GM18867 (cell line): ENCODE data around the gene TMEM63A.
"Not testable (repeated sequence)": the region's sequence is repeated elsewhere in the genome, so short reads cannot be mapped to it uniquely, and the experiment has no call there.

Experiments
- ATAC-seq: cut with Tn5 transposase; IDR thresholded peaks from one replicate; pipeline ENCODE4 v1.9.1; 2021; ENCODE audit warnings: mild to moderate bottlenecking, moderate library complexity; ENCODE audit not compliant: unreplicated experiment

The TMEM63A gene

DNA sequence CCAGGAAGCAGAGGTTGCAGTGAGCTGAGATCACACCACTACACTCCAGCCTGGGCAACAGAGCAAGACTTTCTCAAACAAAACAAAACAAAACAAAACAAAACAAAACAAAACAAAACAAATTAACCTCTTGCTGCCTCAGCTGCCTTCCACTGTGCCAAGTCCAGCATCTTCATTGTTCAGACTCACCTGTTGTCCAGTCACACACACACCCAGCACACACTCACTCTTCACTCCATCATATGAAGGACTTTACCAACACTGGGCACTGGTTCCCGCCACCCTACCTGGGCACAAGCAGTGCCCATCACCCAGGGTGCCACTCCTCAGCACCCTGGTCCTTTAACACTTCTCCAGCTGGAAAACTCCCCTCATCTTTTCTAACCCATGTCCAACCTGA lies 27.3 kb upstream of the TMEM63A start:
- no peak for ATAC-seq

DNA sequence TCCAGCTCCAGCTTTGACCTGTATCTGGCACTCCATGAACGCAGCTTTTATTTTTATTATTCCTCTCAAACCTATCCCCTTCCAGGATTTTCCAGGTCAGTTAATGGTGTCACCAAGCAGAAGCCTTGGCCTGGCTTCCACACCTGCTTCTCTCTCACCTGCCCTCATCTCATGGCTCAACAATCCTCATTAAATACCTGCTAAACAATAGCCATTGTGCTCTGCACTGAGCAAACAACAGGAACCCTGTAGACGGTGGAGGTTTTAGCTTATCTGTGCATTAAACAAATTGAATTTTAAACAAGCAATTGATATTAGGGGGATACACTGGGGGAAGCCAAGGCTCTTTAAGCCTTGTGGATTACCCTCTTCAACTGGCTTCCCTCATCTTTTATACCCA lies 26.6 kb upstream of the TMEM63A start:
- ATAC-seq, result no peak

DNA sequence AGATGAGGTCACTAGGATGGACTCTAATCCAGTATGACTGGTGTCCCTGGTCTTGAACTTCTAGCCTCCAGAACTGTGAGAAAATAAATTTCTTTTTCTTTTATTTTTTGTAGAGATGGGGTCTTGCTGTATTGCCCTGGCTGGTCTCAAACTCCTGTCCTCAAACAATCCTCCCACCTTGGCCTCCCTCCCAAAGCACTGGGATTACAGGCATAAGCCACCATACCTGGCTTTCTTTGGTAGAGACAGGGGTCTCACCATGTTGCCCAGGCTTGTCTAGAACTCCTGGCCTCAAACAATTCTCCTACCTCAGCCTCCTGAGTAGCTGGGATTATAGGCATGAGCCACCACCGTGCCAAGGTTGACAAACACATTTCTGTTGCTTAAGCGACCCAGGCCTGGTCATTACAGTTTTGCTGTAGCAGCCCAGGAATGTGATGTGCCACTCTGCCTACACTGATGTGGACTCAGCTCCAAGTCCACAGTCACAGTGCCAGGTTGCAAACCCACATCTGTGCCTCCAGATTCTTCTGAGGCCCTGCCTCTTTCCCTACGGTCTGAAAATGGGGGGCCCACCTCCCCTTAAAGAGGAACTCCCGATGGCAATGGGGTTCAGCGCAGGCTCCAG lies 25.9 kb upstream of the TMEM63A start:
- ATAC-seq, result no peak

DNA sequence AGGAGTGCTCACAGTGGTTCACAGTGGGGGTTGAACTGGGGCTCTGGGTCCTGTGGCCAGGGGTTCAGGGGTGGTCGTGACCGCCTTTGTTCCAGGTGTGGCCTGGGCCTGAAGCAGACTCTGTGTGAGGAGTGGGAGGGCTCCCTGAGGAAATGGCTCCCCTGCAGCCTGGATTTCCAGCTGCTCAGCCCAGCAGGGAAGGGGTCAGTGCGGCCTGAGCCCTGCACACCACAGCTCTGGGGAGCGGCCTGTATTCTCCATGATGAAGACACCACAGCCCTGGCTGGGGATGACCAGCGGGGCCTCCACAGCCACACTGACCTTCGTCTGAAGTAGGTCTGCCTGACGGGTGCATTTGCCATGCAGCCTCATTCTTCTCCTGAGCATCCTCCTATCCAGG lies 25.2 kb upstream of the TMEM63A start:
- no peak for ATAC-seq

DNA sequence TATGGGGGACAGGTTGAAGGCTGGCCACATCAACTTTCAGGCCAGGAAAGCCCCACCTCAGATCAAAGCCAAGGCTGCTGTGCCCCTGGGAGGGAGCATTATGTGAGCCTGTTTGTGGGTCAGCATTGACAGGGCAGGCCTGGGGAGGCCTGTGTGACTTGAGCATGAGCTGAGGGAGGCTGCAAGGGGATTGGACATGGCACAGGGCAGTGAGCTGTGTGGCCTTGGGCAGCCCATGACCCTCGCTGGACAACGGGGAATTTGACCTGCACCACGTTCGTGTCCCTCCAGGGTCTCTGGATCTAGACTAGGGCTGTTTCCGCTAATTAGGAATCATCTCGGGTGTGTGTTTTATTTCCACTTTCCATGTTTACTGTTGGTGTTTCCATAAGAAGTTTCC lies 24.3 kb upstream of the TMEM63A start:
- no peak for ATAC-seq

DNA sequence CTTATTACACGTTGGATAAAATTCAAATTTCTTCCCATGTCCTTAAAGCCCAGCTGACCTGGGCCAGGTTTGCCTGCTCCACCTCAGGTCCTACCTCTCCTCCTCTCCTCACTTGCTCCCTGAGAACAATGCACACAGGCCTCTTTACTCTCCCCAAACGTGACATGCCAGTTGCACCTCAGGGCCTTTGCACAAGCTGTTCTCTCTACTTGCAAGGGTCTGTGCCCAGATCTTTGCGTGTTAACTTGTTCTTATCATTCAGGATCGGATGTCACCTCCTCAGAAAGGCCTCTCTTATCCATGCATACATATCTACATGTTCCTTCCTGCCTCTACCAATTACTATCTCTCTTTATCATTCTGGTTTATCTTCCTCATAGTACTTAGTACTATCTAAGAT lies 21.4 kb upstream of the TMEM63A start:
- ATAC-seq, result no peak

DNA sequence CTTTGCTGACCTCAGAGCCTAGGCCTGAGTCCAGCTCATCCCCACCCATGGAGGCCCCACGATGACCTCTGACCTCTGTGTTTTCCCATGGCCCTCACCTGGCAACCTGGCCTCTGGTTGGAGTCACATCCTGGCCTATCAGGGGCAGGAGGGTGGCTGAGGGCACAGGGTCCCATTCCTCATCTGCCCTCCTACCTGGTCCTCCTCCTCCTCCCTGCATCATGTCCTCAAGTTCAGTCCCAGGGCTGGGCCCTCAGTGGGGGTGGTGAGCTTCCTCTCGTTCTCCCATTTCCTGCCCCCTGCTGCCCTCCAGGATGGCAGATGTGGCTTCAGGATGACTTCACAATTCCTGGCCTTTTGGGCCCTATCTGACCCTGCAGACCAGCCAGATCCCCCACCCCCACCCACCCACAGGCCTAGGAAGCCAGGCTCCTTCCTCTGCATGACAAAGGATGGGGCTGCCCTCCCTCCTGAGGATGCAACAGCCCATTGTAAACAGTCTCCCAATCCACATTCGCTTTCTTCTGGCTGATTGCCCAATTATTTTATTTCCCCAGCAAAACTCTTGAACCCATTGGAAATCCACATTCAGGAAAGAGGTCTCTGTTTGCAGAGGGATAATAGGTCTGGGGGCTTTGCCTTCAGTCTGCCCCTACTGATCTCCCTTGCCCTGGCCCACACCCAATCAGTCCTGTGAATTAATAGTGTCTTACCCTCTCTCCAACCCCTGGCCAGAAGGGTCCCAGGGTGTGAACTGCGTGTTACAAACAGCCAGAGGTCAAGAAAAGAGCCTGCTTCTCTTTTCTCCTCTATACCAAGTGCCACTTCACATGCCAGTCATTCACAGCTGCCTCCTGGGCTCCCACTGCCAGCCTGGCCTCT lies 17.1 kb upstream of the TMEM63A start:
- no peak for ATAC-seq

DNA sequence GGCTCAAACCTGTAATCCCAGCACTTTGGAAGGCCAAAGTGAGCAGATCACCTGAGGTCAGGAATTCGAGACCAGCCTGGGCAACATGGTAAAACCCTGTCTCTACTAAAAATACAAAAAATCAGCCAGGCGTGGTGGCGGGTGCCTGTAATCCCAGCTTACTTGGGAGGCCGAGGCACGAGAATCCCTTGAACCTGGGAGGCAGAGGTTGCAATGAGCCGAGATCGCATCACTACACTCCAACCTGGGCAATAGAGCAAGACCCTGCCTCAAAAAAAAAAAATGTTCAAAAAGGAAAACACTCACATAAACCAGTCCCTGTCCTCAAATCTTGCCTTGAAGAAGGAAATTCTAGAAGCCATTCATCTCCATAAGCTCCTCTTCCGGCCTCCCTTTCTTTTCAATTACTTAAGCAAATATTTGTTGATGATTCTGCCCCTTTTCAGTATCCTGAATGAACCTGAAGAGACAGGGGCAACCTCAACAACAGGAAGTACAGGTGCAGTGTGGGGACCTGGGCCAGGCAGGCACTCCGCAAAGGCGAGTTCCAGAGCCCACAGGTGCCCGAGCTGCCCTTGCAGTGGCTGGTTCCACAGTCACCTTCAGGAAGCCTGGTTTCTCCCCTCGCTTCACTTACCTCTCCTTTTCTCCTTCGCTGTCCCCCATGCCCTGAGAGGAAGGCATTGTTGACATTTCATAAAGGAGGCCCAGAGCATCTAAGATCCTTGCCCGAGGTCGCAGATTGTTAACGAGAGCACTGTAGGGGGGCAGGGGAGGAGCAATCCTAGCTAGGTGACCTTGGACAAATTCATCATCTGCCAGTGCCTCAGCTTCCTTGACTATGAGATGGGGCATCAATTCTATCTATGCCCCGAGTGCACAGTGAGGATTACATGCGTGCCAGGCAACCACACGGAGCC lies 15.7 kb upstream of the TMEM63A start:
- no peak for ATAC-seq

DNA sequence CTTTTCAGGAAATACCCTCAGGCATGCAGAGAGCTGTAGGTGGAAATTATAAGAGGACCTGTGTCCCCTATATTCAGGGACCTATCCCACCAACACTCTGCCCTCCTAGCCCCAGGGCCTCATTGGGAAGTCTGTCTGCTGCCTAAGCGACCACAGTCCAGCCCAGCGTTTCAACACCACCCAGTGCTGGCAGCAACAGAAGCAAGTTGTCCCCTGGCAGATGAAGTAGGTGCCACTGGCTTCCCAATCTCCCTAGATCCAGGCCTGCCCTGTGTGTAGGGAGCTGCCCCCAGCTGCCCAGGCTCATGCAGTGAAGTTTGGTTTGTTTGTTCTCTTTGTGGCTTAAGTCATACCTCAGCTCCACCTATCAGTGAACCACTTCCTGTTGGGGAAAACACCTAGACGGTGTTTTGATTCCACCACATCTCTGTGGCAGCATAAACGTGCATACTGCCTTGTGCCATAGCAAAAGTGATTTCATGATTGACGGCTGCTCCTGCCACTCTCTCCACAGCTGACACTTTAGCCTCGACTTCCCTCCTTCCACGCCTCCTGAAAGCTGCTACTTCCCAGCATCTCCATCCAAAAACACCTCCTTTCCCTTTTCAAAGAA lies 14.9 kb upstream of the TMEM63A start:
- ATAC-seq, result peak; percentile 100

DNA sequence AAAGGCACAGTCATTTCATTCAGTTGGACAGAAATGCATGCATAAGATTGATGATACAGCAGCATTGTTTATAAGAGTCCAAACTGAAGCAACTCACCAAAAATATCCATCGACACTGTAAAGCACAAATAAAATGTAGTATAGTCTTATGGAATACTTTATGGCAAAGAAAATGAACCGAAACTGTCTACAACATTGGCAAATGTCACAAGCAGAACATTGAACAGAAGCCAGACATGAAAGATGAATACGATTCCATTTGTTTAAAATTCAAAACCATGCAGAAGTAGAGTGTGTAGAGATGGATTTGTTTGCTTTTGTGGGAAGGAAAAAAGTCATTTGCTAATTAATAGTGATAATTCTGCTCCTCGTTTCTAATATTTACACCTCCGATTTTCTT lies 14.3 kb upstream of the TMEM63A start:
- no peak for ATAC-seq

DNA sequence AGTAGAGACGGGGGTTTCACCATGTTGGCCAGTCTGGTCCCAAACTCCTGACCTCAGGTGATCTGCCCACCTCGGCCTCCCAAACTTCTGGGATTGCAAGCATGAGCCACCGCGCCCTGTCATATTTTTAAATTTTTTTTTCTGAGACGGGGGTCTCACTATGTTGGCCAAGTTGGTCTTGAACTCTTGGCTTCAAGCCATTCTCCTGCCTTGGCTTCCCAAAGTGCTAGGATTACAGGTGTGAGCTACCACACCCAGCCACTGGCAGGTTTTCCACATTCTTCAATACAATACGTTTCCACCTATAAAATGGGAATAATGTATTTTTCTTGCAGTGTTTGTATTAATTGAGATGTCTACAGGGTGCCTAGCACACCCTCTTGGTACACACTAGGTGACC lies 10.1 kb upstream of the TMEM63A start:
- ATAC-seq, result no peak

DNA sequence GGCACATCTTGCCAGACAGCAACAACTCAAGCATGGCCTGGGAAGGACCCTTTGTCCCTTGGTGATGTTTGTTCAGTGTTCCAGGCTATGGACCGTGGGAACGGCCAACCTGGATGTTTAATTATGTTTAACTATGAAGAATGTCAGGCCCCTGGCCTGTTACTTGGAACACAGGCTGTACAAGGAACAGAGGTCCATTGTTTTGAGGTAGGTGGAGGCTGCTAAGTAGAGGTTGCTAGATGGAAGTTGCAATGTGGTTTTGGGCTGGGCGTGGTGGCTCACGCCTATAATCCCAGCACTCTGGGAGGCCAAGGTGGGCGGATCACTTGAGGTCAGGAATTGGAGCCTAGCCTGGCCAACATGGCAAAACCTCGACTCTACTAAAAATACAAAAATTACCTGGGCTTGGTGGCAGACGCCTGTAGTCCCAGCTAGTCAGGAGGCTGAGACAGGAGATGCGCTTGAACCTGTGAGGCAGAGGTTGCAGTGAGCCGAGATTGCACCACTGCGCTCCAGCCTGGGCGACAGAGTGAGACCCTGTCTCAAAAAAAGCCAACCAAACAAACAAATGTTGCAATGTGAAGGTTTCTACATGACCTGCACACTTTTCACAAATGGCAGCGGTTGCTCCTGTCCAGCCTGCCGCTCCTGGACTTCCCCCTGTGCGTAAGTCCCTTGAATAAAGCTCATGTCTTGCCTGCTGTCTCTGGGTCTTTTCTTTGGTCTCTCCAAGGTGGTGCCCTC lies 9.2 kb upstream of the TMEM63A start:
- no peak for ATAC-seq

DNA sequence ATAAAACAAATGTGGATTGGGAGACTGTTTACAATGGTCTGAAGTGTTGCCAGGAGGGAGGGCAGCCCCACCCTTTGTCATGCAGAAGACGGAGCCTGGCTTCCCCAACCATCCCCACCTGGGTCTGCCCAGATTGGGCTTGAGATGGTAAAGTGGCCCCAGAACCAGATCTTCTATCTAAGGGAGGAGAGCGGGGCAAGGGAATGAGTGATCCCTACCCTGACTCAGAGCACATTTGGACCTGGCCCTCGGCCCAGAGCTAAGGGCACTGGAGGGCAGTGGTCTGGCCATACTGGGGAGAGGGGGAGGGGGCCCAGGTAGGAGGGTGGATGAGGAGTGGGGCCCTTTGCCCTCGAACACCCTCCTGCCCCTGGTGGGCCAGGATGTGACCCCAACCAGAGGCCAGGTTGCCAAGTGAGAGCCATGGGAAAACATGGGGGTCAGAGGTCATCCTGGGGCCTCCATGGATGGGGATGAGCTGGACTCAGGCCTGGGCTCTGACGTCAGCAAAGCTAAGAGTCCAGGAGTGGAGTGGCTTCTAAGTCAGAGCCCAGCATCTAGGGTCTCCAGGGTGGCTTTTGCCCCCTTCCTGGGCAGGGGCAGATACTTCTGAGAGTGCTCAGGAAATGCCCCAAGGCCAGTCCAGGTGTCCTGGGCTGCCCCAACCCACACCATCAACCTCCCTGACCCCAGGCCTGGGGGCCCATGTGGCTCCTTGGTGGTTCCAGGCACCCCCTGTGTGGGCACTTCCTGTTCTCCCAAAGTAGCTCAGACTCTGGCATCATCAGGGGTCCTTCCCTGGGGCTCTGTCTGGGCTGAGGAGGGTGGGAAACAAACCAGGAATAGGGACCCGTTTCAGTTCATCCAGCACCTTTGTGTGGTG lies 8.4 kb upstream of the TMEM63A start:
- ATAC-seq, result no peak

DNA sequence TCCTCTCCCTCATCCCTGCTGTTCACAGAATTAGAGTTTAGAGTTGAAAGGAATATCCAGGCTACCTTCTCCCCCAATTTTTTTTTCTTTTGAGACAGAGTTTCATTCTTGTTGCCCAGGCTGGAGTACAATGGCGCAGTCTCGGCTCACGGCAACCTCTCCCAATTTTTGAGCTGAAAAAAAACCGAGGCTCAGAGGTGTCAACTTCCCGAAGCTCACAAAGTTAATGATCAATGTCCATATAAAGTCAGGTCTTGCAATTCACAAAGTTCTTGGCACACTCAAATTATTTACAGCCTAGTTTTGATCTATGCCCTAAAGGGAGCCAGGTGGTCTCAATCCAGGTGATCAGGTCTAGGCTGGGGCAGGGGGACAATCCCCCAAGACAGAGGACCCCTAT lies 7.6 kb upstream of the TMEM63A start:
- no peak for ATAC-seq

DNA sequence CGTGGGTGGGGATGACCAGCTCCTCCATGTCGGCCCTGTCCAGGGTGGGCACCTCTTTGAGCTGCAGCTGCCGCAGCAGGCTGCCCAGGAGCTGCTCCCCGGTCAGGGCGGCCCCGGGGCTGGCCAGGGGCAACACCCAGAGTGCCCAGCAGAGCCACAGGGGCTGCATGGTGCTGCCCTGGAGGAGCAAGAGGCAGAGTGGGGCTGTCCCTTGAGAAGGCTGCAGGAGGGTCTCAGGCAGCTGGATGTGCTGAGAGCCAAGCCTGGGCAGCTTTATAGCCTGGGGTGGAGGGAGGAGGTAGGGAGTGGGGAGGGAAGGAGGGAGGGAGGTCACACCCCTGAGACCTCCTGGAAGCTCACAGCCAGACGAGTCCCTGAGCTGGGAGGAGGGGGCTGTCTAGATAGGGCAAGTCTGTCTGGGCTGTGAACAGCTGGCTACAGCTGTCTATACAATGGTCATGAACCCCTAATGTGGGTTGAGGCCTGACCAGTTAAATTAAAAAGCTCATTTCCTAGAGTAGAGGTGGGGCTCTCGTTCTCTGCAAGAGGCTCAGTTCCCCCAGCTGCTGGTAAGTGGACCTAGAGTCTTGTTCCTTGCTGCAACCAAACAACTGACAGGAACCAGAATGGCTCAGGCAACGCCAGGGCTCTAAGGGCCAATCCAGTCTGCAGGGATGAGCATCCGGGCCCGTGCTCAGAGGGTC lies 6.9 kb upstream of the TMEM63A start, which contains the start of gene LEFTY1:
TSS of gene LEFTY1 (minus strand) at position 249 of the 704 bp plus-strand sequence. CDS start at position 169, 80 bp downstream.
- ATAC-seq, result no peak

DNA sequence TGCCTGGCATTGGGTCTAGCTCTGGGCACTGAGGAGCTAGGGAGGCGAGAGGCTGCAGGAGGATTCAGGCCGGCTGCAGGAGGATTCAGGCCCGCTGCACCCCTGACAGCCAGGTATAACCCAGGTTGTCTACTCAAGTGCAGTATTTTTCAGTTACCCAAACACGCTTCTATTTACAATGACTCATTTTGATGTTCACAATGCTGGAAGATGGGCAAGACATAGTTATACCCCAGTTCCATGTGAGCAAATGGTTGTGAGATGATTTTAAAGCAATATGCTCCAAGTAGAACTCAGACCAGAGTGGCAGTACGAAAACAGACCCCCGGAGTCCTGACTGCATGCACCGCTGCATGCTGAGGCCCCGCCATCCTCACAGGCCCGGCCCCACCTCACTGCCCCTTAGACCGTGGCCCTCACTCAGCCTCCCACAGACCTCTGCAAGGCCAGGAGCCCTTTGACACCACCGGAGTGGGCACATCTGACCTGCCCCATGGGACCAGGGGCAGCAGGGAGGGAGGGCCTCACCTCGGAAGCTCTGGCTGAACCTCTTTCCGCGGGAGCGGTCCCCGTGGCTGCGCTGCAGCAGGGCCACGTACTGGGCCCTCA lies 6.2 kb upstream of the TMEM63A start:
- ATAC-seq, result no peak

DNA sequence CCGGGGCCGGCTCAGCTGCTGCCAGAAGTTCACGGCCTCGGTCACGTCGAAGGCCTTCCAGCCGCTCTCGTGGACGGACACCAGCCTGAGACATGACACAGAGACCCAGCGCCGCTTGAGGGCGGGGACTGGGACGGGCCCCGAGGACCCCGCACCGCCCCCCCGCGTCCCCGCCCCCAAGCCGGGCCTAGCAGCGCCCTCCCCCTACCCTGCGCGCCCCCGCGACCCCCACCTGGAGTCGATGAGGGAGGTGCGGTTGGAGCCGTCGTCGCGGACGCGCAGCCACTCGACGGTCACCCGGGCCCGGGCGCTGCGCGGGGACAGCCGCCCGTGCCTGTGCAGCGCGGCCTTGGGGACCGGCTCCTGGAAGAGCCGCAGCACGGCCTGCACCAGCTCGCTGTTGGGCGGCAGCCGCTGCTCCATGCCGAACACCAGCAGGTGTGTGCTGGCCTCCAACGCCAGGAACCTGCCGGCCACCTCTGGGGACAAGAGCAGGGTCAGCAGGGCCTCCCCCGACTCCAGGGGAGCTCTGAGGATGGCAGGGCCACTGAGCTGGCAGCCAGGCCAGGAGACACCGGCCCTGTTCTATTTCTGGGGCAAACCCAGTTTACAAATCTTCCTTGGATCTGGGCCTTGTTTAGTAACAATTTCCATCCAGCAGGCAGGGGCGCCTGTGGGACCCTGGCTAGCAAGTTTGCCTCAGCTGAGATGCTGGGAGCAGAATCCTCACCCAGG lies 5.5 kb upstream of the TMEM63A start:
- not testable (repeated sequence) for ATAC-seq

DNA sequence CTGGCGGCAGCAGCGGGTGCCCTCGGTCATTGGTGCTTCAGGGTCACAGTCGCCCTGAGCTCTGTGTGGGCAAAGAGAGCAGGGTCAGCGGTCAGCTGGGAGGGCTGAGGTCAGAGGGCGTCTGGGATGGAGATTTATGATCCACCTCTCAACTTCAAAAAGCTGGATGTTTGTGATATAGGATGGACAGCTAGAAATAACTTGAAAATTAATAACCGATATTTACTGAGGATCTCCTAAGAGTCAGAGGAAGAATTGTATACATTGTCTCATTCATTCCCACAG lies 4.8 kb upstream of the TMEM63A start:
- no peak for ATAC-seq
